IMR-90 (cell line): ENCODE data around the gene RALGPS1. TPM values are rescaled to one million over a fixed set of nuclear protein-coding genes. Genes with fewer than 3 reads are reported as not detected.

Source experiments
- ATAC-seq: fragments of 200-7000 bp; cut with Tn5 transposase; 2 replicates; pipeline ENCODE4 v1.9.1; 2020; ENCODE audit warnings: low read depth, mild to moderate bottlenecking, moderate library complexity
- BruUV-seq: library from RNA; stranded (reverse); fragments of 400-500 nt; replicated peaks from 2 replicates; lab custom pipeline; 2021; lab: Mats Ljungman, UMichigan
- CTCF ChIA-PET: fragments of 300-600 bp; formaldehyde crosslinking; extraction: SDS; loops from one replicate; lab custom pipeline; 2021; ENCODE audit warnings: antibody characterized with exemption; lab: Yijun Ruan, JAX
- POLR2A ChIA-PET: fragments of 300-600 bp; sonication (Branson Sonifier 250); formaldehyde crosslinking; loops from one replicate; lab custom pipeline; 2022; ENCODE audit warnings: antibody characterized with exemption; ENCODE audit not compliant: unreplicated experiment; lab: Charles Lee
- DNase-seq: peaks from one replicate; pipeline ENCODE4 v3.0.0; 2013
- H2AFZ ChIP-seq: replicated peaks from 2 replicates; pipeline ENCODE3; 2013; ENCODE audit warnings: low read length, mild to moderate bottlenecking; ENCODE audit not compliant: poor library complexity
- H2AK5ac ChIP-seq: 2 replicates; pipeline ENCODE4 v1.6.1; 2013; ENCODE audit warnings: low read depth, low read length, inconsistent platforms
- H2AK9ac ChIP-seq: replicated peaks from 2 replicates; pipeline ENCODE3; 2013; ENCODE audit warnings: mild to moderate bottlenecking, low read depth, low read length, moderate library complexity; ENCODE audit not compliant: poor library complexity
- H2BK120ac ChIP-seq: 2 replicates; pipeline ENCODE4 v1.6.1; 2013; ENCODE audit warnings: low read depth, low read length, inconsistent platforms
- H2BK15ac ChIP-seq: 3 replicates; pipeline ENCODE4 v1.6.1; 2013; ENCODE audit warnings: low read depth, low read length, inconsistent platforms
- H2BK20ac ChIP-seq: 2 replicates; pipeline ENCODE4 v1.6.1; 2013; ENCODE audit warnings: low read depth, mild to moderate bottlenecking, inconsistent platforms, low read length, moderate library complexity
- H2BK5ac ChIP-seq: 2 replicates; pipeline ENCODE4 v1.6.1; 2013; ENCODE audit warnings: mild to moderate bottlenecking, low read depth, low read length, inconsistent platforms; ENCODE audit not compliant: poor library complexity, severe bottlenecking
- H3K14ac ChIP-seq: replicated peaks from 2 replicates; pipeline ENCODE4 v1.6.1; 2013; ENCODE audit warnings: low read depth, low read length, inconsistent platforms
- H3K18ac ChIP-seq: 2 replicates; pipeline ENCODE4 v1.6.1; 2013; ENCODE audit warnings: low read depth, low read length, control low read depth
- H3K23ac ChIP-seq: 2 replicates; pipeline ENCODE4 v1.6.1; 2013; ENCODE audit warnings: low read depth, low read length, inconsistent platforms
- H3K27ac ChIP-seq: 2 replicates; pipeline ENCODE4 v1.5.1; 2013; ENCODE audit warnings: mild to moderate bottlenecking, control low read depth, low read length; ENCODE audit not compliant: insufficient read depth
- H3K27me3 ChIP-seq: 2 replicates; pipeline ENCODE4 v1.6.1; 2013; ENCODE audit warnings: low read length; ENCODE audit not compliant: control insufficient read depth, insufficient read depth
- H3K36me3 ChIP-seq: 2 replicates; pipeline ENCODE4 v1.6.1; 2013; ENCODE audit warnings: low read length, mixed read lengths; ENCODE audit not compliant: control insufficient read depth, insufficient read depth
- H3K4ac ChIP-seq: 2 replicates; pipeline ENCODE4 v1.6.1; 2013; ENCODE audit warnings: low read depth, low read length, inconsistent platforms
- H3K4me1 ChIP-seq: 2 replicates; pipeline ENCODE4 v1.6.1; 2013; ENCODE audit warnings: low read length, mixed read lengths; ENCODE audit not compliant: control insufficient read depth, insufficient read depth
- H3K4me2 ChIP-seq: 2 replicates; pipeline ENCODE4 v1.6.1; 2013; ENCODE audit warnings: low read depth, mild to moderate bottlenecking, control low read depth, low read length, moderate library complexity
- H3K4me3 ChIP-seq: 2 replicates; pipeline ENCODE4 v1.5.1; 2013; ENCODE audit warnings: low read depth, mild to moderate bottlenecking, control low read depth, low read length, moderate library complexity; ENCODE audit not compliant: insufficient read depth
- H3K56ac ChIP-seq: 2 replicates; pipeline ENCODE4 v1.6.1; 2013; ENCODE audit warnings: low read length, inconsistent platforms; ENCODE audit not compliant: insufficient read depth; ENCODE audit errors: extremely low read depth
- H3K79me1 ChIP-seq, 2 experiments: 2 replicates each; pipeline ENCODE4 v1.6.1; 2013; ENCODE audit warnings: low read length in 2 of 2, inconsistent platforms in 1 of 2, low read depth in 1 of 2
- H3K9ac ChIP-seq: 2 replicates; pipeline ENCODE4 v1.6.1; 2013; ENCODE audit warnings: low read depth, low read length, control low read depth
- H3K9me1 ChIP-seq: 2 replicates; pipeline ENCODE4 v1.6.1; 2013; ENCODE audit warnings: low read length, inconsistent platforms; ENCODE audit not compliant: insufficient read depth
- H3K9me3 ChIP-seq: 2 replicates; pipeline ENCODE4 v1.6.1; 2013; ENCODE audit warnings: low read length; ENCODE audit not compliant: control insufficient read depth, insufficient read depth
- H4K20me1 ChIP-seq: 2 replicates; pipeline ENCODE4 v1.6.1; 2013; ENCODE audit warnings: low read length, inconsistent platforms; ENCODE audit not compliant: insufficient read depth
- H4K5ac ChIP-seq: 2 replicates; pipeline ENCODE4 v1.6.1; 2013; ENCODE audit warnings: mild to moderate bottlenecking, low read depth, low read length, control low read depth
- H4K8ac ChIP-seq, 2 experiments: 2 replicates each; pipeline ENCODE4 v1.6.1; 2013; ENCODE audit warnings: low read depth in 2 of 2, low read length in 2 of 2, control low read depth in 1 of 2, inconsistent platforms in 1 of 2
- H4K91ac ChIP-seq: 2 replicates; pipeline ENCODE4 v1.6.1; 2013; ENCODE audit warnings: low read depth, low read length, inconsistent platforms; ENCODE audit not compliant: insufficient read depth
- CEBPB ChIP-seq: IDR thresholded peaks from 2 replicates; pipeline ENCODE4 v1.6.1; 2012; ENCODE audit warnings: low read depth, low read length, improper control_type of control experiment
- MAZ ChIP-seq: IDR thresholded peaks from 2 replicates; pipeline ENCODE4 v1.6.1; 2012; ENCODE audit warnings: low read depth, mild to moderate bottlenecking, low read length, improper control_type of control experiment, moderate library complexity, borderline replicate concordance
- POLR2A ChIP-seq: IDR thresholded peaks from 2 replicates; pipeline ENCODE4 v1.6.1; 2012; ENCODE audit warnings: mild to moderate bottlenecking, low read depth, low read length
- RAD21 ChIP-seq: IDR thresholded peaks from 2 replicates; pipeline ENCODE4 v1.6.1; 2012; ENCODE audit warnings: low read length, improper control_type of control experiment
- WGBS, 2 experiments: methylation state at CpG; one replicate each; pipeline versions ENCODE4 v1.1.5 to v1.1.7; 2013; ENCODE audit warnings: missing lambda C conversion rate in 2 of 2; ENCODE audit not compliant: insufficient read length in 1 of 2; ENCODE audit errors: extremely low coverage in 2 of 2; 5-methylcytosine and 5-hydroxymethylcytosine counted together
- dilution Hi-C: fragments of 300-500 bp; cut with HindIII; formaldehyde crosslinking; loops from one replicate; pipeline ENCODE4 v1.14.3; 2018; ENCODE audit warnings: low sequenced_read_pairs; ENCODE audit not compliant: unreplicated experiment
- in situ Hi-C: fragments of 300-500 bp; cut with MboI; formaldehyde crosslinking; loops from 3 replicates; pipeline ENCODE4 v1.14.3; 2019; ENCODE audit warnings: low sequenced_read_pairs, inconsistent platforms, mixed read lengths
- intact Hi-C: fragments of 100-400 bp; cut with micrococcal nuclease; formaldehyde crosslinking; loops from 2 replicates; pipeline ENCODE4 v1.10.0; 2022
- polyA plus RNA-seq, 3 experiments: library from polyadenylated mRNA; depleted of rRNA; stranded (reverse); fragments of >200 nt; gene quantifications; 2 replicates each; pipeline ENCODE4 v1.2.3, GENCODE V29; 2012; ENCODE audit warnings: low replicate concordance in 1 of 3
- total RNA-seq: library from RNA; depleted of rRNA; stranded (reverse); fragments of >200 nt; gene quantifications from 2 replicates; pipeline ENCODE4 v1.2.3, GENCODE V29; 2012

The RALGPS1 gene
- total and polyA plus RNA-seq, 2 of the 4 experiments (the other 2 are of a cell fraction) = 0.90 to 2.8 TPM

- WGBS, 2 experiments = no CpG with 5 or more reads among the region's 15 CpGs
- POLR2A ChIA-PET = no interaction called here
- Histone ChIP-seq H3K23ac (no peak overlapping the region), H3K27me3 (no peaks in the 10 kb centered on the region), H2BK120ac (no peak overlapping the region), H3K79me1 (peaks cover 36 to 61% of the 10 kb centered on the region in 2 experiments), H3K56ac (no peak overlapping the region), H3K4me1 (peaks cover 3% of the 10 kb centered on the region), H4K8ac (no peak overlapping the region), H2BK5ac (peak overlapping the region; percentile 22), H2AK5ac (no peak overlapping the region), H4K20me1 (peaks cover 45% of the 10 kb centered on the region), H3K9ac (no peak overlapping the region), H2AK9ac (no peak overlapping the region), H3K27ac (no peak overlapping the region), H2BK15ac (no peak overlapping the region), H3K4me3 (no peak overlapping the region), H2BK20ac (no peak overlapping the region), H3K14ac (no peak overlapping the region), H3K4ac (no peak overlapping the region), H3K9me3 (no peaks in the 10 kb centered on the region), H2AFZ (peak overlapping the region; percentile 52), H3K9me1 (peaks cover 10% of the 10 kb centered on the region), H3K4me2 (no peak overlapping the region), H3K18ac (no peak overlapping the region), H3K36me3 (peaks cover 31% of the 10 kb centered on the region), H4K91ac (no peak overlapping the region), H4K5ac (no peak overlapping the region)
- intact Hi-C loops (no loop called here), dilution Hi-C loops (no loop called here), in situ Hi-C loops (no loop called here)
- ATAC-seq = no peak
- BruUV-seq = no TSS peak
- no peak for TF ChIP-seq CEBPB
- no peak for TF ChIP-seq RAD21
- TF ChIP-seq POLR2A = no peak
- no peak for TF ChIP-seq MAZ
- DNase-seq = no peak
- CTCF ChIA-PET = no interaction called here
Measured at GRCh38 chr9:126883636-126884035, 30.9 kb upstream of the RALGPS1 start.
